Mucosa of descending colon (tissue), 3 donors: ENCODE results near the gene PSG7. TPM values are rescaled to one million over a fixed set of nuclear protein-coding genes. Genes with fewer than 3 reads are reported as not detected.
"Not testable (repeated sequence)": the region's sequence is repeated elsewhere in the genome, so short reads cannot be mapped to it uniquely, and the experiment has no call there.

ENCODE experiments used
- ATAC-seq: fragments of 200-7000 bp; cut with Tn5 transposase; one replicate; pipeline ENCODE4 v1.9.1; 2020; ENCODE audit warnings: mild to moderate bottlenecking, moderate library complexity
- DNase-seq, 3 donors: peaks; one replicate each; pipeline ENCODE4 v3.0.0-alpha.2; 2020
- H3K36me3 ChIP-seq: fragments of 200-600 bp; one replicate; pipeline ENCODE4 v1.8.0; 2021; ENCODE audit warnings: low read depth, mild to moderate bottlenecking
- H3K4me1 ChIP-seq: fragments of 200-600 bp; one replicate; pipeline ENCODE4 v1.8.0; 2021; ENCODE audit warnings: low read depth, mild to moderate bottlenecking
- H3K4me3 ChIP-seq: fragments of 200-600 bp; one replicate; pipeline ENCODE4 v1.8.0; 2021; ENCODE audit warnings: mild to moderate bottlenecking
- H3K9me3 ChIP-seq: fragments of 200-600 bp; one replicate; pipeline ENCODE4 v1.8.0; 2021; ENCODE audit warnings: mild to moderate bottlenecking
- CTCF ChIP-seq: fragments of 200-600 bp; IDR thresholded peaks from one replicate; pipeline ENCODE4 v1.8.0; 2022; ENCODE audit warnings: antibody characterized with exemption, mild to moderate bottlenecking
- intact Hi-C, 2 donors: fragments of 100-400 bp; cut with DNase I in 1 of 2; cut with micrococcal nuclease in 1 of 2; formaldehyde crosslinking; loops; one replicate each; pipeline versions ENCODE4 v1.11.0 to v1.11.1; 2022; cut with DNase I, micrococcal nuclease
- total RNA-seq, 3 donors: library from RNA; stranded (reverse); fragmentation: NEBNext Ultra II Directional in 2 of 3; extraction: Animal tissue kit (Norgen Biotek cat#: 25700) in 2 of 3; gene quantifications; one replicate each; pipeline versions ENCODE4 v1.2.1 to v1.2.4, GENCODE V29; 2021 to 2023
- donor health status: DM: no; HTN: no; CAD: no; lungs with moderate emphysema.
- donor health status: DM: no; HTN: no; CAD: no.
- donor health status: DM: no; HTN: yes; CAD: no.

PSG7 gene
- total RNA-seq, 3 donors from 2014 or later: not detected

GRCh38 chr19:42923106-42923505 lies 13.9 kb downstream of the PSG7 start:
- ATAC-seq, H3K4me1 ChIP-seq, intact Hi-C loops, H3K4me3 ChIP-seq, H3K9me3 ChIP-seq, H3K36me3 ChIP-seq: not testable (repeated sequence)
- peak; percentile 31 for TF ChIP-seq CTCF
- peak in 1 of 3 donors; percentile 29 for DNase-seq

- intact Hi-C loops, ATAC-seq, H3K4me1 ChIP-seq, H3K4me3 ChIP-seq, H3K9me3 ChIP-seq, H3K36me3 ChIP-seq, DNase-seq: not testable (repeated sequence)
Measured at GRCh38 chr19:42920971-42921370, 16.0 kb downstream of the PSG7 start.

GRCh38 chr19:42919757-42920079 lies 17.3 kb downstream of the PSG7 start:
- Histone ChIP-seq H3K4me3 (no peak overlapping the region), H3K9me3 (no peaks in the 10 kb centered on the region), H3K4me1 (no peaks in the 10 kb centered on the region), H3K36me3 (no peaks in the 10 kb centered on the region)
- ATAC-seq (no peak), DNase-seq (no peak)
- intact Hi-C loops: no loop called here
- no peak for TF ChIP-seq CTCF

- ATAC-seq, H3K4me1 ChIP-seq, DNase-seq, H3K4me3 ChIP-seq, H3K36me3 ChIP-seq, intact Hi-C loops, H3K9me3 ChIP-seq: not testable (repeated sequence)
Measured at GRCh38 chr19:42919070-42919756, 17.8 kb downstream of the PSG7 start.

GRCh38 chr19:42918377-42919069 lies 18.5 kb downstream of the PSG7 start:
- DNase-seq, H3K9me3 ChIP-seq, intact Hi-C loops: not testable (repeated sequence)

GRCh38 chr19:42917634-42918033 lies 19.4 kb downstream of the PSG7 start, which contains the start of gene PSG6:
PSG6 (minus strand) TSS chr19:42917894; CDS start chr19:42917792, 102 bp downstream.
- H3K9me3 ChIP-seq, H3K4me3 ChIP-seq, intact Hi-C loops, H3K36me3 ChIP-seq, ATAC-seq, DNase-seq, H3K4me1 ChIP-seq: not testable (repeated sequence)

More at GRCh38 chr19:42918377-42919069, 18.5 kb downstream of the PSG7 start:
- not testable (repeated sequence) for ATAC-seq, H3K4me1 ChIP-seq, H3K4me3 ChIP-seq, H3K36me3 ChIP-seq

- H3K36me3 ChIP-seq, H3K4me1 ChIP-seq, H3K9me3 ChIP-seq, ATAC-seq, H3K4me3 ChIP-seq, DNase-seq, intact Hi-C loops: not testable (repeated sequence)
Measured at GRCh38 chr19:42916931-42917330, 20.1 kb downstream of the PSG7 start.

GRCh38 chr19:42913516-42913915 lies 23.5 kb downstream of the PSG7 start:
- H3K9me3 ChIP-seq, H3K36me3 ChIP-seq, DNase-seq, ATAC-seq, H3K4me3 ChIP-seq, H3K4me1 ChIP-seq, intact Hi-C loops: not testable (repeated sequence)

- DNase-seq, H3K36me3 ChIP-seq, H3K4me1 ChIP-seq, ATAC-seq, H3K4me3 ChIP-seq, intact Hi-C loops, H3K9me3 ChIP-seq: not testable (repeated sequence)
Measured at GRCh38 chr19:42912941-42913340, 24.1 kb downstream of the PSG7 start.

- H3K36me3 ChIP-seq, H3K4me3 ChIP-seq, H3K9me3 ChIP-seq, ATAC-seq, DNase-seq, H3K4me1 ChIP-seq, intact Hi-C loops: not testable (repeated sequence)
Measured at GRCh38 chr19:42911731-42912130, 25.3 kb downstream of the PSG7 start.

GRCh38 chr19:42906162-42906561 lies 30.8 kb downstream of the PSG7 start:
- H3K9me3 ChIP-seq, H3K4me3 ChIP-seq, intact Hi-C loops, H3K36me3 ChIP-seq, H3K4me1 ChIP-seq, DNase-seq, ATAC-seq: not testable (repeated sequence)

- H3K36me3 ChIP-seq, H3K4me1 ChIP-seq, intact Hi-C loops, DNase-seq, H3K4me3 ChIP-seq, H3K9me3 ChIP-seq, ATAC-seq: not testable (repeated sequence)
Measured at GRCh38 chr19:42900561-42900960, 36.4 kb downstream of the PSG7 start.
